ENCODE results near the gene COL26A1.

COL26A1 gene

GRCh38 chr7:101401390-101402080, 38.9 kb downstream of the COL26A1 start:
- Mint-ChIP-seq H3K9me3 (no peaks in the 10 kb centered on the region), H3K4me1 (peaks cover 0 to 4% of the 10 kb centered on the region in 2 donors), H3K36me3 (peaks cover 0 to 2% of the 10 kb centered on the region in 2 donors), H3K27me3 (peaks cover 52 to 71% of the 10 kb centered on the region in 2 donors), H3K27ac (no peak overlapping the region), H3K4me3 (no peak overlapping the region)
- ATAC-seq (replicated peaks) (no peak), DNase-seq (no peak)

GRCh38 chr7:101402081-101402779, 39.6 kb downstream of the COL26A1 start:
- Mint-ChIP-seq H3K9me3 (no peaks in the 10 kb centered on the region), H3K36me3 (peaks cover 0 to 2% of the 10 kb centered on the region in 2 donors), H3K27me3 (peaks cover 57 to 74% of the 10 kb centered on the region in 2 donors), H3K4me1 (peaks cover 0 to 4% of the 10 kb centered on the region in 2 donors), H3K27ac (no peak overlapping the region), H3K4me3 (no peak overlapping the region)
- ATAC-seq (replicated peaks) (no peak), DNase-seq (no peak)

GRCh38 chr7:101402835-101403234, 40.2 kb downstream of the COL26A1 start:
- Mint-ChIP-seq H3K27ac (no peak overlapping the region), H3K27me3 (peaks cover 60 to 79% of the 10 kb centered on the region in 2 donors), H3K4me1 (peaks cover 0 to 4% of the 10 kb centered on the region in 2 donors), H3K36me3 (peaks cover 0 to 2% of the 10 kb centered on the region in 2 donors), H3K4me3 (no peak overlapping the region), H3K9me3 (peaks cover 0 to under 1% of the 10 kb centered on the region in 2 donors)
- ATAC-seq (replicated peaks) (no peak), DNase-seq (no peak)

DNA sequence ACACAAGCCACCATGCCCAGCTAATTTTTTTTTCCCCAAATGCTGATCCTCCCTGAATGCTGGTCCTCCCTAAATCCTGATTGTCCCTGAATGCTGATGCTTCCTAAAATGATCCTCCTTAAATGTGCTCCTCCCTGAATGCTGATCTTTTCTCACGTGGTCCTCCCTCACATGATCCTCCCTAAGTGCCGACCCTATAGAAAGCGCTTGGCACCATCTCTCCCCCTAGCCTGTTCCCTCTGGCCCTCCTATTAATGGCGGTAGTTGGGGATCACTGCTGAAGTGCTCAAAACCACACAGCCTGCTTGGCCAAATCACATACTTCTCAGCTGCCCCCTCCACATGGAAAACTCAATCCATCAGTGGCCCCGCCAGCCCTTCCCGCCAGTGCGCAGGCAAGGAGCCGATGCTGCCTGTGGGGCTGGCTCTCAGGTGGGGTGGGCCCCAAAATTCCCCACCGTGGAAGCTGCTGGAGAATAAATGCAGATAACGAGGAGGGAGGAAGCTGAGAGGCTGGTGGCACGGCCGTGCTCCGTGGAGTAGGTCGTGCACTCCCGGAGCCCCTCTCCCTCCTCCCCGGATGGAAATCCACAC, 42.9 kb downstream of the COL26A1 start:
- DNase-seq (no peak), ATAC-seq (replicated peaks) (no peak)
- Mint-ChIP-seq H3K27ac (no peak overlapping the region), H3K9me3 (peaks cover 7 to 17% of the 10 kb centered on the region in 2 donors), H3K4me3 (no peak overlapping the region), H3K27me3 (peaks cover 47 to 77% of the 10 kb centered on the region in 2 donors), H3K4me1 (peaks cover 0 to 5% of the 10 kb centered on the region in 2 donors), H3K36me3 (peaks cover 1 to 5% of the 10 kb centered on the region in 2 donors)

GRCh38 chr7:101410743-101411507, 48.2 kb downstream of the COL26A1 start:
- Mint-ChIP-seq H3K4me1 (peaks cover 14% of the 10 kb centered on the region in 2 donors), H3K9me3 (peaks cover 7 to 17% of the 10 kb centered on the region in 2 donors), H3K4me3 (peak overlapping the region; percentile 7 to 26), H3K36me3 (peaks cover 1 to 5% of the 10 kb centered on the region in 2 donors), H3K27ac (peak overlapping the region; percentile 22), H3K27me3 (peaks cover 31 to 54% of the 10 kb centered on the region in 2 donors)
- DNase-seq = peak; percentile 21
- peak; percentile 16 to 27 for ATAC-seq (replicated peaks)

- Mint-ChIP-seq H3K27me3 (peaks cover 31 to 52% of the 10 kb centered on the region in 2 donors), H3K36me3 (peaks cover 1 to 5% of the 10 kb centered on the region in 2 donors), H3K4me1 (peaks cover 14% of the 10 kb centered on the region in 2 donors), H3K9me3 (peaks cover 7 to 17% of the 10 kb centered on the region in 2 donors), H3K4me3 (peak overlapping the region; percentile 7 to 26), H3K27ac (peak overlapping the region; percentile 22)
- peak; percentile 47 for DNase-seq
- peak; percentile 98 to 99 for ATAC-seq (replicated peaks)
These were observed 48.8 kb downstream of the COL26A1 start for GRCh38 chr7:101411508-101411874.

- peaks cover 26 to 49% of the 10 kb centered on the region in 2 donors for H3K27me3 Mint-ChIP-seq
- DNase-seq (no peak), ATAC-seq (replicated peaks) (no peak)
- H3K9me3 Mint-ChIP-seq = peaks cover 7 to 14% of the 10 kb centered on the region in 2 donors
- no peak overlapping the region for H3K27ac Mint-ChIP-seq
- peaks cover 1 to 5% of the 10 kb centered on the region in 2 donors for H3K36me3 Mint-ChIP-seq
- no peak overlapping the region for H3K4me3 Mint-ChIP-seq
- H3K4me1 Mint-ChIP-seq = peaks cover 14% of the 10 kb centered on the region in 2 donors
These were observed 50.3 kb downstream of the COL26A1 start for GRCh38 chr7:101412976-101413375.

GRCh38 chr7:101418694-101419093, 56.0 kb downstream of the COL26A1 start:
- no peak for DNase-seq
- Mint-ChIP-seq H3K9me3 (no peaks in the 10 kb centered on the region), H3K27me3 (peaks cover 33 to 49% of the 10 kb centered on the region in 2 donors), H3K4me1 (peaks cover 0 to 4% of the 10 kb centered on the region in 2 donors), H3K4me3 (no peak overlapping the region), H3K36me3 (no peaks in the 10 kb centered on the region), H3K27ac (no peak overlapping the region)
- ATAC-seq (replicated peaks) = no peak

DNA sequence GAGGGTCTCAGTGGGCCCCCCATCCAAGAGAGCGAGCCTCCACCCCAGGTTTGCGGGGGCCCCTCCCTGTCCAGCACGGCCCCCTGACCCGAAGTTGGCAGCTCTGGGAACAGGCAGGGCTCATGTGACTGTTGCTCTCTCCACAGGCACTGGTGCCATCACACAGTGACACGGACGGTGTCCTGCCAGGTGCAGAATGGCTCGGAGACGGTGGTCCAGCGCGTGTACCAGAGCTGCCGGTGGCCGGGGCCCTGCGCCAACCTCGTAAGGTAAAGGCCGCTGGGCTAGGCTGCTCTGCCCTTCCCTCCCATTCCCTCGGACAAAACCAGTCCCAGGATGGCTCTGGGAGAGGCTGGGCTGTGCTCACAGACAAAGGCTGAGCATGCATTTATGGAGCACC, 57.2 kb downstream of the COL26A1 start:
- H3K27me3 Mint-ChIP-seq = peaks cover 28 to 49% of the 10 kb centered on the region in 2 donors
- peaks cover 0 to 4% of the 10 kb centered on the region in 2 donors for H3K4me1 Mint-ChIP-seq
- DNase-seq (no peak), ATAC-seq (replicated peaks) (no peak)
- H3K36me3 Mint-ChIP-seq = no peaks in the 10 kb centered on the region
- H3K27ac Mint-ChIP-seq = no peak overlapping the region
- no peak overlapping the region for H3K4me3 Mint-ChIP-seq
- no peaks in the 10 kb centered on the region for H3K9me3 Mint-ChIP-seq

GRCh38 chr7:101420436-101420835, 57.8 kb downstream of the COL26A1 start:
- Mint-ChIP-seq H3K27ac (no peak overlapping the region), H3K9me3 (no peaks in the 10 kb centered on the region), H3K36me3 (no peaks in the 10 kb centered on the region), H3K4me3 (no peak overlapping the region), H3K27me3 (peaks cover 28 to 46% of the 10 kb centered on the region in 2 donors), H3K4me1 (peaks cover 0 to 4% of the 10 kb centered on the region in 2 donors)
- DNase-seq (no peak), ATAC-seq (replicated peaks) (no peak)

GRCh38 chr7:101422356-101423195, 59.9 kb downstream of the COL26A1 start:
- ATAC-seq (replicated peaks) = no peak
- Mint-ChIP-seq H3K27me3 (peaks cover 20 to 31% of the 10 kb centered on the region in 2 donors), H3K4me3 (no peak overlapping the region), H3K36me3 (no peaks in the 10 kb centered on the region), H3K27ac (no peak overlapping the region), H3K9me3 (peaks cover 0 to 2% of the 10 kb centered on the region in 2 donors), H3K4me1 (peaks cover under 1 to 4% of the 10 kb centered on the region in 2 donors)
- no peak for DNase-seq

DNA sequence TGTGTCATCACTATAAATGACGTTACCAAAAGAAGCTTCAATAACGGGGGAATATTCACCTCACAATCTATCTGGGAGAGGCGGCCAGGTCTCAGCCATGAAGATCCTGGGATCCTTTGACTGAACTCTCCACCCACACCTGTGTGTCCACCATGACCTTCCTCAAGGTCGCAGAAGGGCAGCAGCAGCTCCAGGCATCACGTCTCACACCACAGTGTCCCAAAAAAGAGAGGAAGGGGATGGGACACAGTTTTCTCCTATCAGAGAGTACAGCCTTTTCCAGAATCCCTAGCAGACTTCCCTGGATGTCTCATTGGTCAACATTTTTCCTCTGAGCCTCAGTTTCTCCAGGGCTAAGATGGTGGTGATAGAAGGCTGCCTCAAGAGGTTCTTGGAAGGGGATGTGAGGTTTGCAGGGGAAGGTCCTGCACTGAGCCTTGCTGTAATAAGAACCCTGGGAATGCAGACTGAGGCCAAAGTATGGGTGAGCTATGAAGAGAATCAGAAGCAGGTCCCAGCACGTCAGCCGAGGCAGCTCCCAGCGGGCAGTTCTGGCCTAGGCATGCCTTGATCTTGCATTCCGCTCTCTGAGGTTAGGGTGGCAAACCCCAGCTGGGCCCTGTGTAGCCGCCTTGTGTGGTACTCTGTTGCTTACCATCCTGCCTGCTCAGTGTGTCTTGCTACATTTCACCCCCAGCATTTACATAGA, 63.8 kb downstream of the COL26A1 start:
- no peak overlapping the region for H3K4me3 Mint-ChIP-seq
- DNase-seq (no peak), ATAC-seq (replicated peaks) (no peak)
- peaks cover 0 to 2% of the 10 kb centered on the region in 2 donors for H3K9me3 Mint-ChIP-seq
- no peaks in the 10 kb centered on the region for H3K36me3 Mint-ChIP-seq
- peaks cover 4 to 10% of the 10 kb centered on the region in 2 donors for H3K27me3 Mint-ChIP-seq
- H3K4me1 Mint-ChIP-seq = peaks cover 12 to 29% of the 10 kb centered on the region in 2 donors
- H3K27ac Mint-ChIP-seq = no peak overlapping the region
